NCI-H69 (cell line): ENCODE results near the gene NUDT3.
A peak's percentile ranks its signal among the peaks of the same experiment; 100 is the strongest.
"Not testable (repeated sequence)": the region's sequence is repeated elsewhere in the genome, so short reads cannot be mapped to it uniquely, and the experiment has no call there.

Source experiments
- DNase-seq: peaks from one replicate; lab custom pipeline; 2025; lab: John Stamatoyannopoulos, UW

Gene NUDT3

GRCh38 chr6:34252395-34252794 is 140.1 kb downstream of the NUDT3 start:
- peak; percentile 78 for DNase-seq

DNA sequence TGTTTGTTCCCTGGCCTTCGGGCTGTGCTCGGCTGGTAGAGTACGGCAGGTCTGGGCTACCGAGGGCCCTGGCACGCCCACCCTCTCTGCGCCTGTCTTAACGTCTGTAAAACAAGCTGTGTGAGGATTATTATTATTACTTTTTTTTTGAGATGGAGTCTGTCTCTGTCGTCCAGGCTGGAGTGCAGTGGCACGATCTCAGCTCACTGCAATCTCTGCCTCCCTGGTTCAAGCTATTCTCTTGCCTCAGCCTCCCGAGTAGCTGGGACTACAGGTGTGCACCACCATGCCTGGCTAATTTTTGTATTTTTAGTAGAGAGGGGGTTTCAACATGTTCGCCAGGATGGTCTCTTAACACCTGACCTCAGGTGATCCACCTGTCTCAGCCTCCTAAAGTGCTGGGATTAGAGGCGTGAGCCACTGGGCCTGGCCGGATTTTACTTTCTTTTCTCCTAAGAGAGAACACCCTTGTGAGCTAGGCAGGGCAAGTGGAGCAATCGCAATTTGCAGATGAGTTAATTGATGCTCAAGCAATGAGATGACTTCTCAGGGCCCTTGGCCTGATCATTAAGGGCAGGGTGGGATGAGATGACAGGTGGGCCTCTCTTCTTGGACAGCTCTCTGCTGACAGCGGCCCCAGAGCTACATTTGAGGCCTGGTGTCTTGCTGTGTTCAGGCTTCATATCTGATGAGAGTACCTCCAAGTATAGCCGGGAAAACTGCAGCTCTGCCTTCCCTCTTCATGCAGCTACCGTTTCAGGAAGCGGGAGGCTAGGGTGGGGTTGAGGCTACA is 142.8 kb downstream of the NUDT3 start:
- no peak for DNase-seq

DNA sequence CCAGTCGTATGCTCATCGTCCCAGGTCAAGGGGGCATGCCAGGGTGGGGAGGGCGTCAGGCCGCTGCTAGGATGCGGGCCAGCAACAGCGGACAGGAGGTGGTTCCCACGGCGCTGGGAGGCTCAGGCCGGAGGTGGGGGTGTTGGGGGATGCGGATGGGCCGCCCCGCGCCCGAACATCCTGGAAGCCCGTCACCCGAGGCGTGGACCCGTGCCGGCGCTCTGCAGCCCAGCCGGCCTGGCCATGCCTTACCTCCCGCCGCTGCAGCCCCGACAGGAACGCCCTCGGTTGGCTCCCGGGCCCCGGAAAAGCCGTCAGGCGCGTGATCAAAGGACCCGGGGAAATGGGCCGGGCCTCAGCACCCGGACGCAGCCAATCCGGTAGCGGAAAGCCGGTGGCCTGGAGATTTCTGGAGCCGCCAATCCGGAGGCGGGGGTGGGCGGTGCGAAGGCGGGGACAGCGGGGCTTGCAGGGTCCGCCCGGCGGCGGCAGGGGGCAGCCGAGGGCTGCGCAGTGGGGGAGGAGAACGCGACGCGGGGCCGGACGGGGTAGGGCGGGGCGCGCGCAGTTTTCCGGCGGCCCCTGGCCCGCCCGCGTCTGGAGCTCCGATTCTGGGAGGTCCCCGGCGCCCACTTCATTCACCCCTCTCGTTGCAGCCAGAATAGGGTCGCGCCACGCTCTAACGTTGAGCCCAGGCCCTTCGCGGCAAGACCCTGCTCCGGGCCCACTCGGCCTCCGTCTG is 143.6 kb downstream of the NUDT3 start, which contains the start of gene SMIM29:
Gene SMIM29 (minus strand): TSS at position 280 of the 742 bp plus-strand sequence. CDS start 1,215 bp downstream, outside the sequence.
- peak; percentile 98 for DNase-seq

DNA sequence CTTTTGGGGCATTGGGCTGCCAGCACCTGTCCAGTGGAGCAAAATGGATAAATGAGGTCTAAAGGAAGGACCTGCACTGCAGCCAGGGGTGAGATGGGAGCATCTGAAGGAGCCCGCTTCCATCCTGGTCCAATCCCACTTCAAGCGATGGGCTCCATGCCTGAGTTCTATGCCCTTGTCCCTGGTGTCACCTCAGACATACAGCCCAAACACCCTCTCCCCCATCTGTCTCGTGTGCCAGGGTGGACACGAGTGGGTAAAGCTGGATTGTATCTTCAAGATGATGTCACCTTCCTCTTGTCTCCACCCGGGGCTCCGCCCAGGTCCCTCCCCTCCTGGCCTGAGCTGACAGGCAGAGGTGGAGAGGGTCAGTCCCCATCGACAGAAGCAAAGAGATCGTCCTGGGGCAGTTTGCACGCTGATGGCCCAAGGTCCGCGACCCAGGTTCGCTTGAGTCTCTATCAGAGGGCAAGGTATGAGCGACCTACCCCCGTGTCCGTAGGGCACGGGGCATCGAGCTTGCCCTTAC is 144.2 kb downstream of the NUDT3 start:
- peak; percentile 58 for DNase-seq

DNA sequence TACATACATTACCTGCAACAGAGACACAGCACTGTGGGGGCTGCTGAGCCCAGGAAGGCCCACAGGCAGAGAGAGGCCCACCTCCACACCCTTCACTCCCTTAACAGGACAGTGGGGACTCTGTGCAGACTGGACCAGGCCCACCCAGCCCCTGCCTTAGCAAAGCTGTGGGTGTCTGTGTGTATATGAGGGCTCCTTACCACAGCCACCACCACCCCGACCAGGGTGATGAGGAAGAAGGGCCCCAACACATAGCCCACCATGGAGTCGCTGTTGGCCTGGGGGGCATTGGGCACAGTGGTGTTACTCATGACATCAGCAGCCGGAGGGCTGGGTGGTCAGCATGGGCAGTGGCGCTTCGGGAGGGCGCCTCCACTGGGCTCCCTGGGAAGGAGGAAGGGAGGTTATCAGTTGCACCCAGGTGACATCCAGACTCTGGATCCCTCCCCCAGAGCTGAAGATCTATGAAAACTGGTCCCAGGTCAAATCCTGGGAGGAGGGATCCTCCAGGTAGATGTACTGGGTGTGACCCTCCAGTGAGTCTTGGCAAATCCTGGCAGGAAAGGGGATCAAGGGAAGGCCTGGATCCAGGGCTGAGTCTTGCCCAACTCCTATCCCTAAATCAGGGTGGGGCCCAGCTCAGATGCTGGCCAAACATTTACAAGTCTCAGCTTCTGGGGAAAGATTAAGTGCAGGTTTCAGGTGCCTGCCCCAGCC is 144.8 kb downstream of the NUDT3 start:
- peak; percentile 58 for DNase-seq

- peak; percentile 96 for DNase-seq
Observed at GRCh38 chr6:34246563-34247391, 145.7 kb downstream of the NUDT3 start.

DNA sequence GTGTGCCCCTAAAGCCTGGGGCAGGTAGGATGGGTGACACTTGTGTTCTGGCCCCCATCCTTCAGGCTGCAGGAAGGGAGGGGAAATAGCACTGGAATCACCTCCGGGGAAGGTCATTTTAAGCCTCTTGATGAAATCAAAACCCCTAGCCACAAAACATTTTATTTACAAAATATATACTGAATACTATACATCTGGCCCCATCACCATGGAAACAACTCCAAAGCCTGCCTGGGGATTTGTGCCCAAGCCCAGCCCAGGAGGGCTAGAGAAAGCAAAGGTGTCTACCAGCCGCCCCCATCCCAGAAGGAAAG is 146.3 kb downstream of the NUDT3 start:
- DNase-seq: no peak

DNA sequence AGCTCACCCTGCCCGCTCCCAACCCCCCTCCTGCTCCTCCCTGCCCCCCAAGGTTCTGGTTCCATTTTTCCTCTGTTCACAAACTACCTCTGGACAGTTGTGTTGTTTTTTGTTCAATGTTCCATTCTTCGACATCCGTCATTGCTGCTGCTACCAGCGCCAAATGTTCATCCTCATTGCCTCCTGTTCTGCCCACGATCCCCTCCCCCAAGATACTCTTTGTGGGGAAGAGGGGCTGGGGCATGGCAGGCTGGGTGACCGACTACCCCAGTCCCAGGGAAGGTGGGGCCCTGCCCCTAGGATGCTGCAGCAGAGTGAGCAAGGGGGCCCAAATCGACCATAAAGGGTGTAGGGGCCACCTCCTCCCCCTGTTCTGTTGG is 146.7 kb downstream of the NUDT3 start:
- not testable (repeated sequence) for DNase-seq

DNA sequence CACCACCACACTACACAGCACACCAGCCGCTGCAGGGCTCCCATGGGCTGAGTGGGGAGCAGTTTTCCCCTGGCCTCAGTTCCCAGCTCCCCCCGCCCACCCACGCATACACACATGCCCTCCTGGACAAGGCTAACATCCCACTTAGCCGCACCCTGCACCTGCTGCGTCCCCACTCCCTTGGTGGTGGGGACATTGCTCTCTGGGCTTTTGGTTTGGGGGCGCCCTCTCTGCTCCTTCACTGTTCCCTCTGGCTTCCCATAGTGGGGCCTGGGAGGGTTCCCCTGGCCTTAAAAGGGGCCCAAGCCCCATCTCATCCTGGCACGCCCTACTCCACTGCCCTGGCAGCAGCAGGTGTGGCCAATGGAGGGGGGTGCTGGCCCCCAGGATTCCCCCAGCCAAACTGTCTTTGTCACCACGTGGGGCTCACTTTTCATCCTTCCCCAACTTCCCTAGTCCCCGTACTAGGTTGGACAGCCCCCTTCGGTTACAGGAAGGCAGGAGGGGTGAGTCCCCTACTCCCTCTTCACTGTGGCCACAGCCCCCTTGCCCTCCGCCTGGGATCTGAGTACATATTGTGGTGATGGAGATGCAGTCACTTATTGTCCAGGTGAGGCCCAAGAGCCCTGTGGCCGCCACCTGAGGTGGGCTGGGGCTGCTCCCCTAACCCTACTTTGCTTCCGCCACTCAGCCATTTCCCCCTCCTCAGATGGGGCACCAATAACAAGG is 147.3 kb downstream of the NUDT3 start:
- DNase-seq: not testable (repeated sequence)

DNA sequence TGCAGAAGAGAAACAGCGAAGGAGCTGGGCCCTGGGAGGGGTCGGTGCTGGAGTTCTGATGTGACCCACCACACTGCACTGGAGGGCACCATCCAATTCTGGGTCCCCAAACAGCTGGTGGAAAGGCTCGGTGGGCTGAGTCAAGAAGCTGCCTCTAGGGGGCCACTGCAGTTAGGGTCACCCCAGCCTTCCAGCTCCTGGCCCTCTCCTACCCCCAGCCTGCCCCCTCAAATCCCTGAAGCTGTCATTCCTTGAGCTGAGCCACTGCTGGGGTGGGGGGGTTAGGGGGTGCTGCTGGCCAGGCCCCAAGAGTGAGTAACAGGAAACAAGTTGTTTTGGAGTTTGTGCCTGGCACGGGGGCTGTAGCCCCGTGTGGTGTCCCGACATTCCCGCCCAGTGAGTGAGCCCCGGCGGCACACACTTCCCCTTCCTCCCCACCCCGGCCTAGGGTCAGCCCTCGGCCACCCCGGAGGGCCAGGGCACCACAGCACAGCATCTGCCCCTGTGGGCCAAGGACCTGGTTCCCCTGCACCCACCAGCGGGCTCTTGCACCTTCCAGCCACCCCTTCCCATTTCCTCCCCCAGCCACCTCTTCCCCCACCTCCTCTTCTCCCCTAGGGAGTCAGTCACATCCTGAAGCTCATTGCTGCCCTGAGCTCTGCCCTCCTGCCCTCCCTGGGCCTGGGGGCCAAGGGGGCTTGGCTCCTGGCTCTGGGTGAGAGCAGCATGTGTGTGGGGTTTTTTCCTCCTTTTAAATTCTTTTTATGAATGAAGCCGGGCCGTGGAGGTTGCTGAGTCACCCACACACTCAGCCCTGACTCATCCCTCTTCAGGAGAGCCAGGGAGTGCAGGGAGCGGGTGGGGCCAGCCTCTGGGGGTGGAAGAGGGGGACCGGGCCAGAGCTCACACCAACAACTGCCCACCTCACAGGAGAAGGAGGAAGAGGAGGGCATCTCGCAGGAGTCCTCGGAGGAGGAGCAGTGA is 148.3 kb downstream of the NUDT3 start:
- DNase-seq: peak; percentile 61

- DNase-seq: no peak
Observed at GRCh38 chr6:34243131-34243771, 149.2 kb downstream of the NUDT3 start.

DNA sequence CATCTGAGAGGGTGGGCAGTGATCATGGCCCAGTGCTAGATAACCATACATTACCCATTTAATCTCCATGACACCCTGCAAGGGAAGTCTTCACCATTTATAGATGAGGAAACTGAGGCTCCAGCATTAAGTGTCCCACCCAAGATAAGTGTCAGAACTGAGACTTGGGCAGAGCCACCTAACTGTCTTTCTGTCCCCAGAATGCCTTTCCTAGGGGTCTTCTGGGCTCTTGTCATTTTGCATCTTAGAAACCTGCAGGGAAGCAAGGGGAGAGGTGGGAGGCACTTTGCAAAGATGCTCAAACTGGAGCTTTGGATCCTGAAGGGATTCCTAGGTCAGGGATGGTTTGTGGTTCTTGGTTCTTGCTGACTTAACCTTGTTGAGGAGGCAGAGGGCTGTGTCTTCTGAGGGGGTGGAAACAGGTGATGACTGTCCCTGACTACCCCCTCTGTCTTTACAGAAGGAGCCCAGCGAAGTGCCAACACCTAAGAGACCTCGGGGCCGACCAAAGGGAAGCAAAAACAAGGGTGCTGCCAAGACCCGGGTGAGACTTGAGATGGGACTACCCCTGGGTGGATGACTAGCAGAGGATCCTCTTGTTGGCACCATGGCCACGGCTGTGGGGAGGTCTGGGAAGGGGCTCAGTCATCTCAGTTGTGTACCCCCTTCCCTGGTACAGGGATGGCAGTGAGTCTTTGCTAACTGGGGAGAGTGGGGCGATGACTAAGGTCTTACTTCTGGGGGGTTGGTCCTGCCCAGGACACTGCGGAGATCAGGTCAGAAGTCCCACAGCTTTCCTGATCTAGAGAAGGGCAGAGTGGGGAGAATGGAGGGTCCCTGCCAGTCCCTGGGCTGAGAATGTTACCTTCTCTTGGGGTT is 150.0 kb downstream of the NUDT3 start:
- no peak for DNase-seq

GRCh38 chr6:34241351-34242215 is 150.9 kb downstream of the NUDT3 start:
- DNase-seq: no peak

GRCh38 chr6:34240329-34241248 is 151.9 kb downstream of the NUDT3 start:
- no peak for DNase-seq

GRCh38 chr6:34239893-34240292 is 152.6 kb downstream of the NUDT3 start:
- DNase-seq: peak; percentile 29

GRCh38 chr6:34239500-34239825 is 153.0 kb downstream of the NUDT3 start:
- no peak for DNase-seq
